CD14-positive monocyte (primary cell): ENCODE data around the gene ACP3. TPM values are rescaled to one million over a fixed set of nuclear protein-coding genes. Genes with fewer than 3 reads are reported as not detected.

Experiments
- DNase-seq, 3 donors: peaks; one replicate each; pipeline ENCODE4 v3.0.0-alpha.2; 2011 to 2022
- H2AFZ ChIP-seq: 2 replicates; pipeline ENCODE4 v1.6.0; 2012; ENCODE audit warnings: mild to moderate bottlenecking, low read depth, low read length, inconsistent platforms; ENCODE audit not compliant: insufficient read depth, poor library complexity, severe bottlenecking
- H3K27ac ChIP-seq, 2 donors: 1 replicate in 1 of 2; 2 replicates in 1 of 2; pipeline ENCODE4 v1.5.1; 2012 to 2013; ENCODE audit warnings: low read length in 2 of 2, control low read depth in 1 of 2, inconsistent platforms in 1 of 2, low read depth in 1 of 2, mild to moderate bottlenecking in 1 of 2
- H3K27me3 ChIP-seq, 2 donors: one replicate each; pipeline versions ENCODE4 v1.6.0 to v1.6.1; 2011 to 2013; ENCODE audit warnings: low read length in 2 of 2; ENCODE audit not compliant: control insufficient read depth in 2 of 2, insufficient read depth in 2 of 2
- H3K36me3 ChIP-seq, 2 donors: replicated peaks in 1 of 2; 1 replicate in 1 of 2; 2 replicates in 1 of 2; pipeline versions ENCODE4 v1.5.1 to v1.6.1; 2012 to 2013; ENCODE audit warnings: low read length in 2 of 2, control low read depth in 1 of 2, inconsistent platforms in 1 of 2, mild to moderate bottlenecking in 1 of 2; ENCODE audit not compliant: insufficient read depth in 2 of 2, control insufficient read depth in 1 of 2
- H3K4me1 ChIP-seq, 2 donors: 1 replicate in 1 of 2; 2 replicates in 1 of 2; pipeline versions ENCODE4 v1.5.1 to v1.6.1; 2012 to 2013; ENCODE audit warnings: low read length in 2 of 2, control low read depth in 1 of 2, inconsistent platforms in 1 of 2, mild to moderate bottlenecking in 1 of 2, moderate library complexity in 1 of 2; ENCODE audit not compliant: insufficient read depth in 2 of 2, control insufficient read depth in 1 of 2
- H3K4me2 ChIP-seq: replicated peaks from 2 replicates; pipeline ENCODE3; 2012; ENCODE audit warnings: low read length, moderate library complexity, mild to moderate bottlenecking; ENCODE audit not compliant: poor library complexity, severe bottlenecking; ENCODE audit errors: extremely low read depth
- H3K4me3 ChIP-seq, 3 experiments: fragments of 200-600 bp in 1 of 3; sonication (generic) in 1 of 3; replicated peaks in 1 of 3; 1 replicate in 2 of 3; 2 replicates in 1 of 3; pipeline ENCODE4 v1.5.1; 2011 to 2013; ENCODE audit warnings: low read length in 3 of 3, mild to moderate bottlenecking in 3 of 3, control low read depth in 2 of 3, low read depth in 2 of 3, inconsistent platforms in 1 of 3, moderate library complexity in 1 of 3
- H3K79me2 ChIP-seq: 2 replicates; pipeline ENCODE4 v1.6.0; 2012; ENCODE audit warnings: mild to moderate bottlenecking, control low read depth, inconsistent platforms, low read length, moderate library complexity; ENCODE audit not compliant: insufficient read depth
- H3K9ac ChIP-seq: 2 replicates; pipeline ENCODE4 v1.6.0; 2017; ENCODE audit warnings: low read length, mild to moderate bottlenecking; ENCODE audit not compliant: insufficient read depth, poor library complexity, severe bottlenecking
- H3K9me3 ChIP-seq, 2 donors: replicated peaks in 1 of 2; 1 replicate in 1 of 2; 2 replicates in 1 of 2; pipeline versions ENCODE4 v1.5.1 to v1.6.1; 2012 to 2013; ENCODE audit warnings: low read length in 2 of 2, control low read depth in 1 of 2; ENCODE audit not compliant: control insufficient read depth in 1 of 2, insufficient read depth in 1 of 2
- H4K20me1 ChIP-seq: 2 replicates; pipeline ENCODE4 v1.6.0; 2012; ENCODE audit warnings: mild to moderate bottlenecking, low read length, control low read depth, moderate library complexity; ENCODE audit not compliant: insufficient read depth
- H3K27ac Mint-ChIP-seq, 7 donors: one replicate each; pipeline ENCODE4 v1.8.0; 2020; ENCODE audit warnings: mild to moderate bottlenecking in 7 of 7, mixed read lengths in 7 of 7, moderate library complexity in 6 of 7, inconsistent platforms in 2 of 7
- H3K27me3 Mint-ChIP-seq, 3 donors: one replicate each; pipeline ENCODE4 v1.8.0; 2021 to 2022; ENCODE audit warnings: low read depth in 3 of 3, mild to moderate bottlenecking in 3 of 3, mixed read lengths in 3 of 3, moderate library complexity in 3 of 3, inconsistent platforms in 1 of 3
- H3K36me3 Mint-ChIP-seq, 2 donors: one replicate each; pipeline ENCODE4 v1.8.0; 2020; ENCODE audit warnings: mixed read lengths in 2 of 2, inconsistent platforms in 1 of 2, mild to moderate bottlenecking in 1 of 2
- H3K4me1 Mint-ChIP-seq: one replicate; pipeline ENCODE4 v1.8.0; 2020; ENCODE audit warnings: mild to moderate bottlenecking, mixed read lengths
- H3K4me3 Mint-ChIP-seq, 2 donors: one replicate each; pipeline ENCODE4 v1.8.0; 2020; ENCODE audit warnings: mild to moderate bottlenecking in 2 of 2, mixed read lengths in 2 of 2, moderate library complexity in 1 of 2
- H3K9me3 Mint-ChIP-seq, 7 donors: one replicate each; pipeline ENCODE4 v1.8.0; 2020 to 2022; ENCODE audit warnings: mixed read lengths in 7 of 7, mild to moderate bottlenecking in 6 of 7, moderate library complexity in 6 of 7, inconsistent platforms in 2 of 7
- WGBS: methylation state at CpG from one replicate; pipeline ENCODE4 v1.1.5; 2013; ENCODE audit warnings: missing lambda C conversion rate; ENCODE audit not compliant: insufficient coverage; 5-methylcytosine and 5-hydroxymethylcytosine counted together
- intact Hi-C, 2 donors: fragments of 100-400 bp; cut with micrococcal nuclease; formaldehyde crosslinking; loops; one replicate each; pipeline versions ENCODE4 v1.15.0 to v1.15.1; 2023
- polyA plus RNA-seq, 3 donors: library from polyadenylated mRNA; depleted of rRNA in 1 of 3; unstranded in 2 of 3; stranded (reverse) in 1 of 3; fragments of 300-500 nt in 2 of 3; fragments of >200 nt in 1 of 3; fragmentation: Illumina TruSeq in 2 of 3; gene quantifications; 1 replicate in 2 of 3; 2 replicates in 1 of 3; pipeline ENCODE4 v1.2.3, GENCODE V29; 2012 to 2021
- TF ChIP-seq, protein P1 (sequence below): fragments of 200-600 bp; IDR thresholded peaks from one replicate; pipeline ENCODE4 v1.8.0; 2022; ENCODE audit warnings: antibody characterized with exemption, mild to moderate bottlenecking

The ACP3 gene
- polyA plus RNA-seq, 3 donors: 33.9 to 55.6 (median 44.0) TPM

DNA sequence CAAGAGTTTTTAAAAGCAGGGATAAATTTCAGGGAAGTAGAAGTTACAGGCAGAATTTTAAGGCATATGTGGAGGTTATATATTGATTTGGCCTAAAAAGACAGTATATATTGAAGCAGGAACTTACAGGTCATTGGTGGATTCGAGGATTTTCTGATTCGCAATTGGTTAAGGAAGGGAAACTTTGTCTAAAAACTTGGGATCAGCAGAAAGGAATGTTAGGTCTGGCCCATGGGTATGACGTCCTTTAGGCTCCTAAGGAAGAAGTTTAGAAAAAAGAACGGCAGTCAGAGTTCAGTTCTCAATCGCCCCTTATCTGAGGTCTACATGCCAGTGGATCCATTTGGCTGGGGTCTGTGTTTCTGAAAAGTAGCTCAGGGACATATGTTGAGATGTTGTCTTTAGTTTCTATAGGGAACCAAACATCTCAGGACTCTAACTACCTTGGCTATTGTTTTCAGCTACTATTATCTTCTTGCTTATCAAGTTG, 33.2 kb upstream of the ACP3 start:
- Histone ChIP-seq H3K27ac (peak overlapping the region; percentile 78), H3K9me3 (peaks cover 0 to 3% of the 10 kb centered on the region in 2 donors), H3K4me2 (peak overlapping the region; percentile 62), H3K4me3 (peak overlapping the region in 1 of 3 experiments; percentile 48), H3K79me2 (no peaks in the 10 kb centered on the region), H3K27me3 (no peaks in the 10 kb centered on the region), H3K9ac (peak overlapping the region; percentile 11), H4K20me1 (no peaks in the 10 kb centered on the region), H3K4me1 (peaks cover 44 to 45% of the 10 kb centered on the region in 2 donors), H2AFZ (peak overlapping the region; percentile 24), H3K36me3 (no peaks in the 10 kb centered on the region)
- H3K4me3 Mint-ChIP-seq: peak overlapping the region in 1 of 2 donors; percentile 63
- WGBS: 56% methylated on average over 5 of the region's 5 CpGs
- H3K9me3 Mint-ChIP-seq: peaks cover 0 to 12% (median 7%) of the 10 kb centered on the region in 7 donors
- TF ChIP-seq, protein P1, sequence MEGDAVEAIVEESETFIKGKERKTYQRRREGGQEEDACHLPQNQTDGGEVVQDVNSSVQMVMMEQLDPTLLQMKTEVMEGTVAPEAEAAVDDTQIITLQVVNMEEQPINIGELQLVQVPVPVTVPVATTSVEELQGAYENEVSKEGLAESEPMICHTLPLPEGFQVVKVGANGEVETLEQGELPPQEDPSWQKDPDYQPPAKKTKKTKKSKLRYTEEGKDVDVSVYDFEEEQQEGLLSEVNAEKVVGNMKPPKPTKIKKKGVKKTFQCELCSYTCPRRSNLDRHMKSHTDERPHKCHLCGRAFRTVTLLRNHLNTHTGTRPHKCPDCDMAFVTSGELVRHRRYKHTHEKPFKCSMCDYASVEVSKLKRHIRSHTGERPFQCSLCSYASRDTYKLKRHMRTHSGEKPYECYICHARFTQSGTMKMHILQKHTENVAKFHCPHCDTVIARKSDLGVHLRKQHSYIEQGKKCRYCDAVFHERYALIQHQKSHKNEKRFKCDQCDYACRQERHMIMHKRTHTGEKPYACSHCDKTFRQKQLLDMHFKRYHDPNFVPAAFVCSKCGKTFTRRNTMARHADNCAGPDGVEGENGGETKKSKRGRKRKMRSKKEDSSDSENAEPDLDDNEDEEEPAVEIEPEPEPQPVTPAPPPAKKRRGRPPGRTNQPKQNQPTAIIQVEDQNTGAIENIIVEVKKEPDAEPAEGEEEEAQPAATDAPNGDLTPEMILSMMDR: no peak
- H3K27ac Mint-ChIP-seq: peak overlapping the region; percentile 79 to 94 (median 93)
- no peak for DNase-seq
- intact Hi-C loops: loop anchor here in 1 of 2 donors (5.0 kb wide), 1 partner anchor 33 kb away; the partner anchor contains the start of gene ACP3
- H3K27me3 Mint-ChIP-seq: no peaks in the 10 kb centered on the region
- H3K36me3 Mint-ChIP-seq: peaks cover 0 to 7% of the 10 kb centered on the region in 2 donors
- H3K4me1 Mint-ChIP-seq: peaks cover 49% of the 10 kb centered on the region

DNA sequence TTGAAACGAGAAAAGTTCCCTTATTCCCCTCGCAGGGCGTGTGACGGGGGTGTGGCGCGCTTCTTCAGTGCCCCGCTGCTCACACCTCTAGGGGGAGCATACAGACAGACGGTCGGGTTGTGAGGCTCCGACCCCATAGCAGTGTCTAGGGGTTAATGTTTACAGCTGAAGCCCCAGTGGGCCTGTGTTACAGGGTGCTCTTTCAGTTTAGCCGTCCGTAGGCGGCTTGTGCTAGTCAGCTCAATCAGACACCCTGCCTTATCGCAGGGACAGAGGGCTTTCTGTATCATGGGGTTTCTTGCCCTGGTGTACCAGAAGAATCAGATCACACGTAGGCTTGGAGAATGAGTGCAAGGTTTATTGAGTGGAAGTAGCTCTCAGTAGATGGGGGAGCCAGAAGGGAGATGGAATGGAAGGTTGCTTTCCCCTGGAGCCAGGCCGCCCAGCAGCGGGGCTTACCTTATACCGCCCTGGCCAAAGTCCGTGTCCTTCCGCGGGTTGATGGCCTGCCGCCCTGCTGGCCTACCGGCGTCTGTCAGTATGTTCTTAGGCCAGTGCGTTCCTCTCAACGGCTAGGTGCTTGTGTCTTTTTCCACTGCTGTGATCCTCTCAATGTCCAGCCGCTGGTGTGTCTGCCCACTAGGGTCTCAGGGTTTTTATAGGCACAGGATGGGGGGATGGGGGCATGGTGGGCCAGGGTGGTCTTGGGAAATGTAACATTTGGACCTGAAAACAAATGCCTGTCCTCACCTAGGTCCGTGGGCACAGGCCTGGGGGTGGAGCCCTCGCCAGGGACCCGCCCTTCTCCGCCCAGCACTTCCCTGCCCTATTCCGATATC, 32.2 kb upstream of the ACP3 start:
- no peaks in the 10 kb centered on the region for H3K36me3 ChIP-seq
- no peaks in the 10 kb centered on the region for H3K79me2 ChIP-seq
- TF ChIP-seq, protein P1: no peak
- H3K9ac ChIP-seq: no peak overlapping the region
- peak in 1 of 3 donors; percentile 27 for DNase-seq
- no peaks in the 10 kb centered on the region for H3K27me3 Mint-ChIP-seq
- peaks cover 0 to 12% (median 7%) of the 10 kb centered on the region in 7 donors for H3K9me3 Mint-ChIP-seq
- H3K9me3 ChIP-seq: peaks cover 0 to 3% of the 10 kb centered on the region in 2 donors
- WGBS: 94% methylated on average over 23 of the region's 32 CpGs
- peak overlapping the region; percentile 62 for H3K4me2 ChIP-seq
- H3K36me3 Mint-ChIP-seq: peaks cover 0 to 7% of the 10 kb centered on the region in 2 donors
- no peak overlapping the region for H3K4me3 Mint-ChIP-seq
- H4K20me1 ChIP-seq: no peaks in the 10 kb centered on the region
- peak overlapping the region; percentile 59 for H2AFZ ChIP-seq
- H3K4me1 ChIP-seq: peaks cover 52 to 53% of the 10 kb centered on the region in 2 donors
- peak overlapping the region in 1 of 3 experiments; percentile 48 for H3K4me3 ChIP-seq
- peak overlapping the region; percentile 78 for H3K27ac ChIP-seq
- intact Hi-C loops: loop anchor here in 1 of 2 donors (5.0 kb wide), 1 partner anchor 32 kb away; the partner anchor contains the start of gene ACP3
- H3K4me1 Mint-ChIP-seq: peaks cover 58% of the 10 kb centered on the region
- peak overlapping the region; percentile 79 to 94 (median 93) for H3K27ac Mint-ChIP-seq
- no peaks in the 10 kb centered on the region for H3K27me3 ChIP-seq
